AG08395 (cell line): ENCODE results near the gene TXNRD2.
"Not testable (repeated sequence)": the region's sequence is repeated elsewhere in the genome, so short reads cannot be mapped to it uniquely, and the experiment has no call there.

ENCODE experiments used
- DNase-seq: peaks from one replicate; pipeline ENCODE4 v3.0.0; 2012; ENCODE audit warnings: mixed read lengths, low spot score

Gene TXNRD2

GRCh38 chr22:19923914-19924513 is 17.6 kb downstream of the TXNRD2 start:
- DNase-seq, result no peak

GRCh38 chr22:19921544-19922081 is 20.0 kb downstream of the TXNRD2 start:
- DNase-seq, result no peak

GRCh38 chr22:19919701-19920363 is 21.8 kb downstream of the TXNRD2 start:
- no peak for DNase-seq

GRCh38 chr22:19918332-19919106 is 23.1 kb downstream of the TXNRD2 start:
- DNase-seq, result no peak

GRCh38 chr22:19917389-19918138 is 24.1 kb downstream of the TXNRD2 start:
- DNase-seq, result no peak

- no peak for DNase-seq
Measured at GRCh38 chr22:19916941-19917340, 24.7 kb downstream of the TXNRD2 start.

GRCh38 chr22:19916006-19916405 is 25.6 kb downstream of the TXNRD2 start:
- no peak for DNase-seq

GRCh38 chr22:19915287-19915954 is 26.2 kb downstream of the TXNRD2 start:
- DNase-seq, result no peak

GRCh38 chr22:19914201-19914943 is 27.2 kb downstream of the TXNRD2 start:
- DNase-seq, result no peak

GRCh38 chr22:19913337-19913936 is 28.2 kb downstream of the TXNRD2 start:
- no peak for DNase-seq

GRCh38 chr22:19912271-19912999 is 29.2 kb downstream of the TXNRD2 start:
- no peak for DNase-seq

GRCh38 chr22:19911540-19912270 is 29.9 kb downstream of the TXNRD2 start:
- DNase-seq, result no peak

GRCh38 chr22:19910180-19910744 is 31.4 kb downstream of the TXNRD2 start:
- no peak for DNase-seq

GRCh38 chr22:19909350-19910179 is 32.1 kb downstream of the TXNRD2 start:
- peak; percentile 89 for DNase-seq

GRCh38 chr22:19907902-19908301 is 33.7 kb downstream of the TXNRD2 start:
- not testable (repeated sequence) for DNase-seq

- DNase-seq, result not testable (repeated sequence)
Measured at GRCh38 chr22:19906864-19907263, 34.8 kb downstream of the TXNRD2 start.

GRCh38 chr22:19905347-19906276 is 36.0 kb downstream of the TXNRD2 start:
- DNase-seq, result no peak
